ENCODE measurements around the gene GJB6. TPM values are rescaled to one million over a fixed set of nuclear protein-coding genes. Genes with fewer than 3 reads are reported as not detected.

The GJB6 gene
- polyA plus RNA-seq, 1 of the 3 experiments (the other 2 are of a cell fraction): not detected

DNA sequence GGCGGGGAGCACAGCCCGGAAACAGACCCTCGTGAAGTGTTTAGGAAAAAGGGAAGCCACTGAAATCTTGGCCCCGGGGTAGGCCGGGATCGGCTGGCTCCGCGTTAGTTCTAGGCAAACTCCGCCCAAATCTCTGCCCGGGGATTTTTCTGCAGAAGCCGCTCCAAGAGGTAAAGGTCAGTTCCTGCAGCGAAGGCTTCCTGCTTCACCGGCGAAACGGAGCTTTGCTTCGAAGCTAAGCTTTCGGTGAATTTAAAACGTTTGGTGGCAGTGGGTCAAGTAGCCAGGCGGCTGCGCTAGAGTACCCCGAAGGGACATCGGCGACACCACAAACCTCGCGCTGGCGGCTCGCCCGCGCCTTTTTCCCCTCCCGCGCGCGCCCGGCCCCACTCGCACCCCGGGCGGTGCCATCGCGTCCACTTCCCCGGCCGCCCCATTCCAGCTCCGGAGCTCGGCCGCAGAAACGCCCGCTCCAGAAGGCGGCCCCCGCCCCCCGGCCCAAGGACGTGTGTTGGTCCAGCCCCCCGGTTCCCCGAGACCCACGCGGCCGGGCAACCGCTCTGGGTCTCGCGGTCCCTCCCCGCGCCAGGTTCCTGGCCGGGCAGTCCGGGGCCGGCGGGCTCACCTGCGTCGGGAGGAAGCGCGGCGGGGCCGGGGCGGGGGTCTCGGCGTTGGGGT lies 39.8 kb downstream of the GJB6 start:
- 0 out of 2 replicates have a peak, but pooled peaks cover 4% of the 10 kb centered on the region for H4K20me1 ChIP-seq (ENCODE audit: insufficient read depth)
- TF ChIP-seq RCOR1 (IDR thresholded peaks at IDR 0.05; ENCODE audit: low read length): no peak
- peak; percentile 42 for TF ChIP-seq EZH2phosphoT487 (IDR thresholded peaks at IDR 0.05; ENCODE audit: borderline replicate concordance, low read depth)
- peaks cover 9% of the 10 kb centered on the region for H3F3A ChIP-seq (replicated peaks; ENCODE audit: insufficient read depth)
- ChIA-PET CTCF (interaction anchor here (0.9 to 2.6 kb wide), 3 partner anchors 10 to 751 kb away, joined by 3 to 15 read pairs (median 3); no protein-coding TSS in a partner anchor), POLR2A (no interaction called here)
- no peaks in the 10 kb centered on the region for H3K79me2 ChIP-seq (ENCODE audit: insufficient read depth)
- H3K4me3 ChIP-seq (ENCODE audit: low read depth in 2 of 2, low read length in 1 of 2): peak overlapping the region; percentile 25 to 53
- peak; percentile 51 for DNase-seq
- no peaks in the 10 kb centered on the region for H3K9me3 ChIP-seq
- no peak overlapping the region for H3K9ac ChIP-seq
- H3K36me3 ChIP-seq (replicated peaks in 1 of 2; ENCODE audit: control insufficient read depth in 1 of 2, insufficient read depth in 2 of 2, low read length in 1 of 2): no peaks in the 10 kb centered on the region
- H2AFZ ChIP-seq (ENCODE audit: low read depth): peak overlapping the region; percentile 62
- H3K4me2 ChIP-seq: peak overlapping the region; percentile 80
- H3K27me3 ChIP-seq (ENCODE audit: insufficient read depth): peaks cover 78% of the 10 kb centered on the region
- no peaks in the 10 kb centered on the region for H3K9me2 ChIP-seq
- peaks cover 4 to 11% of the 10 kb centered on the region in 2 experiments; a peak in 1 of 4 replicates for H3K4me1 ChIP-seq (ENCODE audit: control insufficient read depth in 1 of 2, insufficient read depth in 2 of 2, low read depth in 1 of 2, low read length in 1 of 2)
- no peak overlapping the region for H3K27ac ChIP-seq (ENCODE audit: low read depth in 2 of 2, low read length in 1 of 2)
- 0% methylated on average over 9 of the region's 73 CpGs for WGBS (ENCODE audit: low lambda C conversion rate)

DNA sequence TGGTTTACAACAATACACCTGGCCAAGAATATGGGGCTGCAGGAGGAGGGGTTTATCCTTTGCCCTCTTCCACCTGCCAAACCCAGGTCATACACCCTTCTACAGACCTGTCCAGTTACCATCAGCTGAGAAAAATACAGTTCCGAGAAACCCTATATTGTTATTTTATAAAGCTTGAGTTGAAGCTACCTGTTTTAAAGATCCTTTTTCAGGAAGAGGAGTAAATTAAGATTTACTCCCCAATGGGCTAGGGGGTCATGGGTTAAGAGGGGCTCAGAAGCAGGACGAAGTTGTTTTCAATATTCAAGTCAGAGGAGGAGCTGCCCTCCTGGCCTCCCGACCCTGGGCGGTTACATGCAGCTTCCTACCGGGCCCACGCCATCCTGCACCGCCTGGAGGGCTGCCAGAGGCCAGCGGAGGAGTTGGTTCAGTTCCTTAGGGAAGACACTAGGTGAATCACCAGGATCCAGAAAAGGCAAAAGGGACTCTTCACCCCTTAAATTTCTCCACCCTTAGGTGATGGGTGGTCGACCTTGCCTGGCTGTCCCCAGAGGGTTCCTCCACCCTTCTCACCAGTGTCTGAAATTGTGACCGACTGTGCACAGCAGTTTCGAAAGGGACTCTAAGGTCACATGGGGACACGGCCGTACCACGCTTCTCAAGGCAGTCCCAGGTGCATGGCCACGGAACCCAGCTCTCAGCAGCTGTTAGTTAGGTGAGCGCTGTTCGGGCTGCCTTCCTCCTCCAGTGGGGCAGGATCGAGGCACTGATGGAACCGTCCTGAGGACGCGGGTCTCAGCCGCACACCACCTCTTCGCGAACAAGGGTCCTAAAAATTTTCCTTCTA lies 40.6 kb downstream of the GJB6 start:
- peaks cover 76% of the 10 kb centered on the region for H3K27me3 ChIP-seq (ENCODE audit: insufficient read depth)
- peaks cover 4 to 11% of the 10 kb centered on the region in 2 experiments; a peak in 1 of 4 replicates for H3K4me1 ChIP-seq (ENCODE audit: control insufficient read depth in 1 of 2, insufficient read depth in 2 of 2, low read depth in 1 of 2, low read length in 1 of 2)
- 47% methylated on average over 17 of the region's 24 CpGs for WGBS (ENCODE audit: low lambda C conversion rate)
- CTCF ChIA-PET: interaction anchor here (0.7 to 2.6 kb wide), 5 partner anchors 9 to 752 kb away, joined by 3 to 15 read pairs (median 3); no protein-coding TSS in a partner anchor
- no peak overlapping the region for H3K9ac ChIP-seq
- TF ChIP-seq, protein P1, sequence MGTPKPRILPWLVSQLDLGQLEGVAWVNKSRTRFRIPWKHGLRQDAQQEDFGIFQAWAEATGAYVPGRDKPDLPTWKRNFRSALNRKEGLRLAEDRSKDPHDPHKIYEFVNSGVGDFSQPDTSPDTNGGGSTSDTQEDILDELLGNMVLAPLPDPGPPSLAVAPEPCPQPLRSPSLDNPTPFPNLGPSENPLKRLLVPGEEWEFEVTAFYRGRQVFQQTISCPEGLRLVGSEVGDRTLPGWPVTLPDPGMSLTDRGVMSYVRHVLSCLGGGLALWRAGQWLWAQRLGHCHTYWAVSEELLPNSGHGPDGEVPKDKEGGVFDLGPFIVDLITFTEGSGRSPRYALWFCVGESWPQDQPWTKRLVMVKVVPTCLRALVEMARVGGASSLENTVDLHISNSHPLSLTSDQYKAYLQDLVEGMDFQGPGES (IDR thresholded peaks at IDR 0.05; ENCODE audit: low read depth, low read length): no peak
- TF ChIP-seq FOXJ3 (CRISPR knock-in tag; IDR thresholded peaks at IDR 0.05): no peak
- no peak for TF ChIP-seq FOSL2 (IDR thresholded peaks at IDR 0.05; ENCODE audit: borderline replicate concordance, low read depth)
- TF ChIP-seq MEF2A (IDR thresholded peaks at IDR 0.05; ENCODE audit: borderline replicate concordance, low read depth): no peak
- no peak for TF ChIP-seq JUND (IDR thresholded peaks at IDR 0.05)
- no peak for TF ChIP-seq CHD2 (IDR thresholded peaks at IDR 0.05; ENCODE audit: low read length, partially characterized antibody)
- TF ChIP-seq, protein P2, sequence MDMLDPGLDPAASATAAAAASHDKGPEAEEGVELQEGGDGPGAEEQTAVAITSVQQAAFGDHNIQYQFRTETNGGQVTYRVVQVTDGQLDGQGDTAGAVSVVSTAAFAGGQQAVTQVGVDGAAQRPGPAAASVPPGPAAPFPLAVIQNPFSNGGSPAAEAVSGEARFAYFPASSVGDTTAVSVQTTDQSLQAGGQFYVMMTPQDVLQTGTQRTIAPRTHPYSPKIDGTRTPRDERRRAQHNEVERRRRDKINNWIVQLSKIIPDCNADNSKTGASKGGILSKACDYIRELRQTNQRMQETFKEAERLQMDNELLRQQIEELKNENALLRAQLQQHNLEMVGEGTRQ (IDR thresholded peaks at IDR 0.05; ENCODE audit: borderline replicate concordance, low read depth, low read length): no peak
- TF ChIP-seq, protein P3, sequence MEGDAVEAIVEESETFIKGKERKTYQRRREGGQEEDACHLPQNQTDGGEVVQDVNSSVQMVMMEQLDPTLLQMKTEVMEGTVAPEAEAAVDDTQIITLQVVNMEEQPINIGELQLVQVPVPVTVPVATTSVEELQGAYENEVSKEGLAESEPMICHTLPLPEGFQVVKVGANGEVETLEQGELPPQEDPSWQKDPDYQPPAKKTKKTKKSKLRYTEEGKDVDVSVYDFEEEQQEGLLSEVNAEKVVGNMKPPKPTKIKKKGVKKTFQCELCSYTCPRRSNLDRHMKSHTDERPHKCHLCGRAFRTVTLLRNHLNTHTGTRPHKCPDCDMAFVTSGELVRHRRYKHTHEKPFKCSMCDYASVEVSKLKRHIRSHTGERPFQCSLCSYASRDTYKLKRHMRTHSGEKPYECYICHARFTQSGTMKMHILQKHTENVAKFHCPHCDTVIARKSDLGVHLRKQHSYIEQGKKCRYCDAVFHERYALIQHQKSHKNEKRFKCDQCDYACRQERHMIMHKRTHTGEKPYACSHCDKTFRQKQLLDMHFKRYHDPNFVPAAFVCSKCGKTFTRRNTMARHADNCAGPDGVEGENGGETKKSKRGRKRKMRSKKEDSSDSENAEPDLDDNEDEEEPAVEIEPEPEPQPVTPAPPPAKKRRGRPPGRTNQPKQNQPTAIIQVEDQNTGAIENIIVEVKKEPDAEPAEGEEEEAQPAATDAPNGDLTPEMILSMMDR (IDR thresholded peaks at IDR 0.05): no peak
- no peak for TF ChIP-seq RXRA (IDR thresholded peaks at IDR 0.05; ENCODE audit: borderline replicate concordance, low read depth)
- H3K9me3 ChIP-seq: no peaks in the 10 kb centered on the region
- peak overlapping the region; percentile 62; the same call in 1 of the 2 replicates for H2AFZ ChIP-seq (ENCODE audit: low read depth)
- no peaks in the 10 kb centered on the region for H3K79me2 ChIP-seq (ENCODE audit: insufficient read depth)
- H4K20me1 ChIP-seq (ENCODE audit: insufficient read depth): 0 out of 2 replicates have a peak, but pooled peaks cover 4% of the 10 kb centered on the region
- DNase-seq: no peak
- H3K9me2 ChIP-seq: no peaks in the 10 kb centered on the region
- peaks cover 9% of the 10 kb centered on the region for H3F3A ChIP-seq (replicated peaks; ENCODE audit: insufficient read depth)
- H3K4me3 ChIP-seq (ENCODE audit: low read depth in 2 of 2, low read length in 1 of 2): peak overlapping the region in 1 of 2 experiments; percentile 53; a peak in 2 of 4 replicates
- H3K36me3 ChIP-seq (replicated peaks in 1 of 2; ENCODE audit: control insufficient read depth in 1 of 2, insufficient read depth in 2 of 2, low read length in 1 of 2): no peaks in the 10 kb centered on the region
- POLR2A ChIA-PET: no interaction called here
- H3K27ac ChIP-seq (ENCODE audit: low read depth in 2 of 2, low read length in 1 of 2): no peak overlapping the region
- peak overlapping the region; percentile 80 for H3K4me2 ChIP-seq
